ENCODE data around the gene STAB1. TPM values are rescaled to one million over a fixed set of nuclear protein-coding genes. Genes with fewer than 3 reads are reported as not detected.

Gene STAB1
- total and polyA plus RNA-seq, 2 of the 13 experiments (the other 11 are each of a cell fraction or from before 2014, with no cell fraction given): 0.09 to 0.34 TPM

DNA sequence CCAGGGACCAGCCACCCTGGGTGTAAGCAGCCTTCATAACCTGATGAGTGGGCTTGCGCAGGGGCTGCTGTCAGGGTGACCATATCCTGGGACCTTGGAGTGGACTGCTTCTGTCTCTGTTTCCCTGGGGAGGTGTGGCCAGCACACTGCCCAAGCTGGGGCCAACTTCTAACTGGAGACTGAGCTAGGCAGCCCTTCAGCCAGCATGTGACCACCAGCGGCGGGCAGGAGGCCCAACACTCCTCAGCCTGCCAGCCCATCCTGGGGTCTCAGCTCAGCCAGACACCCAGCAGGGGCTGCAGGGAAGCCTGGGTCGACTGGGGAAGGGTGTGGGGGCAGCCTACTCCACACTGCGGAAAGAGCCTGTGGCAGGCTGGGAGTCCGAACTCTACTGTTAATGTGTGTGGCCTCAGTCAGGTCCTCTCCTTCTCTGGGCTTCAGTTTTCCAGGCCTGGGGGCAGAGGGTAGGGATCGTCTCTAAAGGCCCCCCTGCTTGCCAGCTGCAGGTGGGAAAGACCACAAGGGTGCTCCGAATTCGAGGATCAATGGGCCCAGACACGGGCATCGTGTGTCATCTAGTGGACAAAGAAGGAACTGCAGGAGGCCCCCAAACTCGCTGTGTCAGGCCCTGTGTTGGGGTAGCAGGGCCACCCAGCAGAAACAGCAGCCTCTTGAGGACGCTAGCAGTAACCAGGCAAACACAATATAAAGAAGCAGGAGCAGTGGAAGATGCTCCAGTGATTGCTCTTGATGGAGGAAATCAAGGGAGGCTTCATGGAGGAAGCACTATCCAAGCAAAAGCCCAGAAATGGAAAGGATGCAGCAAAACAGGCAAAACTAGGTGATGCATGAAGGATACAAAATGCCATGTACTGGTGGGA, 48.3 kb upstream of the STAB1 start (continued):
- peak; percentile 39; the same call in 1 of the 2 replicates for TF ChIP-seq ZNF574 (CRISPR knock-in tag; IDR thresholded peaks at IDR 0.05)
- TF ChIP-seq, protein P1, sequence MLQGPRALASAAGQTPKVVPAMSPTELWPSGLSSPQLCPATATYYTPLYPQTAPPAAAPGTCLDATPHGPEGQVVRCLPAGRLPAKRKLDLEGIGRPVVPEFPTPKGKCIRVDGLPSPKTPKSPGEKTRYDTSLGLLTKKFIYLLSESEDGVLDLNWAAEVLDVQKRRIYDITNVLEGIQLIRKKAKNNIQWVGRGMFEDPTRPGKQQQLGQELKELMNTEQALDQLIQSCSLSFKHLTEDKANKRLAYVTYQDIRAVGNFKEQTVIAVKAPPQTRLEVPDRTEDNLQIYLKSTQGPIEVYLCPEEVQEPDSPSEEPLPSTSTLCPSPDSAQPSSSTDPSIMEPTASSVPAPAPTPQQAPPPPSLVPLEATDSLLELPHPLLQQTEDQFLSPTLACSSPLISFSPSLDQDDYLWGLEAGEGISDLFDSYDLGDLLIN (CRISPR knock-in tag; IDR thresholded peaks at IDR 0.05; ENCODE audit: borderline replicate concordance): no peak
- TF ChIP-seq HBP1 (CRISPR knock-in tag; IDR thresholded peaks at IDR 0.05; ENCODE audit: low read depth): peak; percentile 81; the same call in 1 of the 2 replicates
- TF ChIP-seq, protein P2, sequence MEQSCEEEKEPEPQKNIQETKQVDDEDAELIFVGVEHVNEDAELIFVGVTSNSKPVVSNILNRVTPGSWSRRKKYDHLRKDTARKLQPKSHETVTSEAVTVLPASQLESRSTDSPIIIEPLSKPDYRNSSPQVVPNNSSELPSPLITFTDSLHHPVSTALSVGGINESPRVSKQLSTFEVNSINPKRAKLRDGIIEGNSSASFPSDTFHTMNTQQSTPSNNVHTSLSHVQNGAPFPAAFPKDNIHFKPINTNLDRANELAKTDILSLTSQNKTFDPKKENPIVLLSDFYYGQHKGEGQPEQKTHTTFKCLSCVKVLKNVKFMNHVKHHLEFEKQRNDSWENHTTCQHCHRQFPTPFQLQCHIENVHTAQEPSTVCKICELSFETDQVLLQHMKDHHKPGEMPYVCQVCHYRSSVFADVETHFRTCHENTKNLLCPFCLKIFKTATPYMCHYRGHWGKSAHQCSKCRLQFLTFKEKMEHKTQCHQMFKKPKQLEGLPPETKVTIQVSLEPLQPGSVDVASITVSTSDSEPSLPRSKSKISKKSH (CRISPR knock-in tag; IDR thresholded peaks at IDR 0.05; ENCODE audit: borderline replicate concordance): 0 out of 2 replicates have a peak, but pooled peaks have one; percentile 10
- TF ChIP-seq ZNF547 (CRISPR knock-in tag; IDR thresholded peaks at IDR 0.05): 0 out of 2 replicates have a peak, but pooled peaks have one; percentile 29
- TF ChIP-seq ZNF33B (CRISPR knock-in tag; IDR thresholded peaks at IDR 0.05): 0 out of 2 replicates have a peak, but pooled peaks have one; percentile 24
- TF ChIP-seq ZSCAN31 (CRISPR knock-in tag; IDR thresholded peaks at IDR 0.05; ENCODE audit: low read depth): peak; percentile 41; the same call in 1 of the 2 replicates
- TF ChIP-seq ZBTB7B (CRISPR knock-in tag; IDR thresholded peaks at IDR 0.05): peak; percentile 66; the same call in 1 of the 2 replicates
- TF ChIP-seq, protein P3, sequence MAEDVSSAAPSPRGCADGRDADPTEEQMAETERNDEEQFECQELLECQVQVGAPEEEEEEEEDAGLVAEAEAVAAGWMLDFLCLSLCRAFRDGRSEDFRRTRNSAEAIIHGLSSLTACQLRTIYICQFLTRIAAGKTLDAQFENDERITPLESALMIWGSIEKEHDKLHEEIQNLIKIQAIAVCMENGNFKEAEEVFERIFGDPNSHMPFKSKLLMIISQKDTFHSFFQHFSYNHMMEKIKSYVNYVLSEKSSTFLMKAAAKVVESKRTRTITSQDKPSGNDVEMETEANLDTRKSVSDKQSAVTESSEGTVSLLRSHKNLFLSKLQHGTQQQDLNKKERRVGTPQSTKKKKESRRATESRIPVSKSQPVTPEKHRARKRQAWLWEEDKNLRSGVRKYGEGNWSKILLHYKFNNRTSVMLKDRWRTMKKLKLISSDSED (CRISPR knock-in tag; IDR thresholded peaks at IDR 0.05): no peak
- no peak for TF ChIP-seq TAF15 (IDR thresholded peaks at IDR 0.05; ENCODE audit: low read depth, low read length, poor library complexity, severe bottlenecking)
- TF ChIP-seq NFE2 (CRISPR knock-in tag; IDR thresholded peaks at IDR 0.05): no peak
- TF ChIP-seq, protein P4, sequence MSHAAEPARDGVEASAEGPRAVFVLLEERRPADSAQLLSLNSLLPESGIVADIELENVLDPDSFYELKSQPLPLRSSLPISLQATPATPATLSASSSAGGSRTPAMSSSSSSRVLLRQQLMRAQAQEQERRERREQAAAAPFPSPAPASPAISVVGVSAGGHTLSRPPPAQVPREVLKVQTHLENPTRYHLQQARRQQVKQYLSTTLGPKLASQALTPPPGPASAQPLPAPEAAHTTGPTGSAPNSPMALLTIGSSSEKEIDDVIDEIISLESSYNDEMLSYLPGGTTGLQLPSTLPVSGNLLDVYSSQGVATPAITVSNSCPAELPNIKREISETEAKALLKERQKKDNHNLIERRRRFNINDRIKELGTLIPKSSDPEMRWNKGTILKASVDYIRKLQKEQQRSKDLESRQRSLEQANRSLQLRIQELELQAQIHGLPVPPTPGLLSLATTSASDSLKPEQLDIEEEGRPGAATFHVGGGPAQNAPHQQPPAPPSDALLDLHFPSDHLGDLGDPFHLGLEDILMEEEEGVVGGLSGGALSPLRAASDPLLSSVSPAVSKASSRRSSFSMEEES (CRISPR knock-in tag; IDR thresholded peaks at IDR 0.05): peak; percentile 58; the same call in 1 of the 2 replicates
- no peak for TF ChIP-seq MLLT10 (CRISPR knock-in tag; IDR thresholded peaks at IDR 0.05)
- TF ChIP-seq RFX5 (IDR thresholded peaks at IDR 0.05; ENCODE audit: low read depth, low read length): 0 out of 2 replicates have a peak, but pooled peaks have one; percentile 31
- TF ChIP-seq ZNF263 (CRISPR knock-in tag; IDR thresholded peaks at IDR 0.05): peak; percentile 13; the same call in 1 of the 2 replicates
- TF ChIP-seq HDAC2 (CRISPR knock-in tag; IDR thresholded peaks at IDR 0.05): peak; percentile 24; the same call in 1 of the 2 replicates
- 0 out of 2 replicates have a peak, but pooled peaks have one; percentile 32 for TF ChIP-seq SSRP1 (CRISPR knock-in tag; IDR thresholded peaks at IDR 0.05)
- TF ChIP-seq LCORL (IDR thresholded peaks at IDR 0.05): no peak
- TF ChIP-seq LCORL (CRISPR knock-in tag; IDR thresholded peaks at IDR 0.05): 0 out of 2 replicates have a peak, but pooled peaks have one; percentile 71

Measured in HepG2 (cell line).